ENCODE measurements around the gene MYO7B. TPM values are rescaled to one million over a fixed set of nuclear protein-coding genes. Genes with fewer than 3 reads are reported as not detected.
"Not testable (repeated sequence)": the region's sequence is repeated elsewhere in the genome, so short reads cannot be mapped to it uniquely, and the experiment has no call there.

The MYO7B gene
- total RNA-seq, 2 donors from 2014 or later: 0.52 to 0.67 TPM

GRCh38 chr2:127537644-127538043 is 2.2 kb downstream of the MYO7B start:
- DNase-seq (ENCODE audit: low spot score): no peak
- TF ChIP-seq, protein P1, sequence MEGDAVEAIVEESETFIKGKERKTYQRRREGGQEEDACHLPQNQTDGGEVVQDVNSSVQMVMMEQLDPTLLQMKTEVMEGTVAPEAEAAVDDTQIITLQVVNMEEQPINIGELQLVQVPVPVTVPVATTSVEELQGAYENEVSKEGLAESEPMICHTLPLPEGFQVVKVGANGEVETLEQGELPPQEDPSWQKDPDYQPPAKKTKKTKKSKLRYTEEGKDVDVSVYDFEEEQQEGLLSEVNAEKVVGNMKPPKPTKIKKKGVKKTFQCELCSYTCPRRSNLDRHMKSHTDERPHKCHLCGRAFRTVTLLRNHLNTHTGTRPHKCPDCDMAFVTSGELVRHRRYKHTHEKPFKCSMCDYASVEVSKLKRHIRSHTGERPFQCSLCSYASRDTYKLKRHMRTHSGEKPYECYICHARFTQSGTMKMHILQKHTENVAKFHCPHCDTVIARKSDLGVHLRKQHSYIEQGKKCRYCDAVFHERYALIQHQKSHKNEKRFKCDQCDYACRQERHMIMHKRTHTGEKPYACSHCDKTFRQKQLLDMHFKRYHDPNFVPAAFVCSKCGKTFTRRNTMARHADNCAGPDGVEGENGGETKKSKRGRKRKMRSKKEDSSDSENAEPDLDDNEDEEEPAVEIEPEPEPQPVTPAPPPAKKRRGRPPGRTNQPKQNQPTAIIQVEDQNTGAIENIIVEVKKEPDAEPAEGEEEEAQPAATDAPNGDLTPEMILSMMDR (IDR thresholded peaks at IDR 0.05): no peak

GRCh38 chr2:127541809-127542208 is 6.3 kb downstream of the MYO7B start:
- no peaks in the 10 kb centered on the region for H3K27me3 ChIP-seq
- H3K27ac ChIP-seq: no peak overlapping the region
- no peaks in the 10 kb centered on the region for H3K36me3 ChIP-seq
- no peak overlapping the region for H3K4me3 ChIP-seq
- H3K4me1 ChIP-seq: no peaks in the 10 kb centered on the region
- TF ChIP-seq, protein P1 (IDR thresholded peaks at IDR 0.05): no peak
- no peak for DNase-seq (ENCODE audit: low spot score)
- H3K9me3 ChIP-seq: no peaks in the 10 kb centered on the region

More at GRCh38 chr2:127537644-127538043, 2.2 kb downstream of the MYO7B start:
- Histone ChIP-seq H3K27ac (no peak overlapping the region), H3K4me3 (no peak overlapping the region), H3K36me3 (no peaks in the 10 kb centered on the region), H3K4me1 (no peaks in the 10 kb centered on the region), H3K27me3 (no peaks in the 10 kb centered on the region), H3K9me3 (no peaks in the 10 kb centered on the region)

DNA sequence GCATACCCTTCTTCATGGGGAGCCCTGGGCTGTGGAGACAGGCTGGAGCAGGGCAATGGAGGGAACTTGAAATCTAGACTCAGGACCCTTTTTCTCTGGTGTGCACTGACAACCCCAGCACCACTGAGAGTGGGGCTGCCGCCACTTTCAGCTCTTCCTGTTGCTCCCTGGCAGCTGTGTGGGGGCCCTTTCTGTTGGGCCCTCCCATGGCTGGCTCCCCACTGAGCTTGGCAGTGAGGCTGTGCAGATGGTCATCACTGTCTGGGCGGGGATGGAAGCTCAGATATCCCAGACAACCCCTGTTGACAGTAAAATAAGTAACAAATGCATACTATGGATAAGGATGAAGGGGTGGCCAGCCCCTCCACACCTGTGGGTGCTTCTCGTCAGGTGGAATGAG is 6.7 kb downstream of the MYO7B start:
- no peak for DNase-seq (ENCODE audit: low spot score)
- Histone ChIP-seq H3K27ac (no peak overlapping the region), H3K4me1 (no peaks in the 10 kb centered on the region), H3K36me3 (no peaks in the 10 kb centered on the region), H3K9me3 (no peaks in the 10 kb centered on the region), H3K4me3 (no peak overlapping the region), H3K27me3 (no peaks in the 10 kb centered on the region)
- TF ChIP-seq, protein P1 (IDR thresholded peaks at IDR 0.05): no peak

DNA sequence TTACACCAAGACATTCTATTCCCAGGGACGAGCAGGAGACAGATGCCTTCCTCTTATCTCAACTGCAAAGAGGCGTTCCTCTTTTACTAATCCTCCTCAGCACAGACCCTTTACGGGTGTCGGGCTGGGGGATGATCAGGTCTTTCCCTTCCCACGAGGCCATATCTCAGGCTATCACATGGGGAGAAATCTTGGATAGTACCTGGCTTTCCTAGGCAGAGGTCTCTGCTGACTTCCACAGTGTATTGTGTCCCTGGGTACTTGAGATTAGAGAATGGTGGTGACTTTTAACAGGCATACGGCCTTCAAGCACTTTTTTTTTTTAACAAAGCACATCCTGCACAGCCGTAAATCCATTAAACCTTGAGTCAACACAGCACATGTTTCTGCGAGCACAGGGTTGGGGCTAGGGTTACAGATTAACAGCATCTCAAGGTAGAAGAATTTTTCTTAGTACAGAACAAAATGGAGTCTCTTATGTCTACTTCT is 7.6 kb downstream of the MYO7B start:
- H3K4me1 ChIP-seq; H3K4me3 ChIP-seq; DNase-seq (ENCODE audit: low spot score); H3K36me3 ChIP-seq; H3K27me3 ChIP-seq; H3K9me3 ChIP-seq; H3K27ac ChIP-seq: not testable (repeated sequence)

- TF ChIP-seq, protein P1 (IDR thresholded peaks at IDR 0.05): no peak
- no peak overlapping the region for H3K4me3 ChIP-seq
- H3K36me3 ChIP-seq: no peaks in the 10 kb centered on the region
- no peaks in the 10 kb centered on the region for H3K27me3 ChIP-seq
- DNase-seq (ENCODE audit: low spot score): no peak
- no peaks in the 10 kb centered on the region for H3K9me3 ChIP-seq
- no peaks in the 10 kb centered on the region for H3K4me1 ChIP-seq
- no peak overlapping the region for H3K27ac ChIP-seq
Observed at GRCh38 chr2:127545189-127545588, 9.7 kb downstream of the MYO7B start.

DNA sequence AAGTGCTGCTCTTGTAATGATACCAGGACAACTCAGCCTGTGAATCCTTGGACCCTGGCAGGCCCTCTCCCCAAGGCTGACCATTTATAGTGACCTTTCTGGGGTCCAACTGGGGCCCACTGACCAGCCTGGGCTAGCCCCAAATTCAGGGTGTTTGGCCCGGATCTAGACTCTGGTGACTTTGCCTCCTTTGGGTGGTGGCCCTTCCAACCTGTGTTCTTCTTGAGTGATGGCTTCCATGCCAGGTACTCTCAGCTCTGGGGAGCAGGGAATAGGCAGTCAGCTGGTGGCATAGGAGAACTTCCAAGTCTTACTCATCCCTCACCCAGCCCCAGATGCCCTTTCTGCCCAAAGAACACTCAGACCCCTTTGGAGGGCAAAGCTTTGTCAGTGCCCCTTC is 10.3 kb downstream of the MYO7B start:
- H3K36me3 ChIP-seq: no peaks in the 10 kb centered on the region
- no peak overlapping the region for H3K27ac ChIP-seq
- H3K4me1 ChIP-seq: no peaks in the 10 kb centered on the region
- no peak overlapping the region for H3K4me3 ChIP-seq
- H3K9me3 ChIP-seq: no peaks in the 10 kb centered on the region
- no peak for DNase-seq (ENCODE audit: low spot score)
- TF ChIP-seq, protein P1 (IDR thresholded peaks at IDR 0.05): no peak
- H3K27me3 ChIP-seq: no peaks in the 10 kb centered on the region

Data from right atrium auricular region (tissue), 2 donors.